NB4 (cell line): ENCODE measurements around the gene HOTAIR.

Experiments used
- POLR2A ChIP-seq: IDR thresholded peaks from 2 replicates; pipeline ENCODE4 v1.6.1; 2011; ENCODE audit warnings: mild to moderate bottlenecking; ENCODE audit not compliant: insufficient read length; ENCODE audit errors: extremely low read depth
- TF ChIP-seq, protein P1 (sequence below): IDR thresholded peaks from one replicate; pipeline ENCODE4 v1.5.1; 2012; ENCODE audit warnings: low read depth, low read length
- TF ChIP-seq, protein P2 (sequence below): IDR thresholded peaks from 2 replicates; pipeline ENCODE4 v1.6.1; 2011; ENCODE audit warnings: low read depth, low read length

- TF ChIP-seq, protein P1, sequence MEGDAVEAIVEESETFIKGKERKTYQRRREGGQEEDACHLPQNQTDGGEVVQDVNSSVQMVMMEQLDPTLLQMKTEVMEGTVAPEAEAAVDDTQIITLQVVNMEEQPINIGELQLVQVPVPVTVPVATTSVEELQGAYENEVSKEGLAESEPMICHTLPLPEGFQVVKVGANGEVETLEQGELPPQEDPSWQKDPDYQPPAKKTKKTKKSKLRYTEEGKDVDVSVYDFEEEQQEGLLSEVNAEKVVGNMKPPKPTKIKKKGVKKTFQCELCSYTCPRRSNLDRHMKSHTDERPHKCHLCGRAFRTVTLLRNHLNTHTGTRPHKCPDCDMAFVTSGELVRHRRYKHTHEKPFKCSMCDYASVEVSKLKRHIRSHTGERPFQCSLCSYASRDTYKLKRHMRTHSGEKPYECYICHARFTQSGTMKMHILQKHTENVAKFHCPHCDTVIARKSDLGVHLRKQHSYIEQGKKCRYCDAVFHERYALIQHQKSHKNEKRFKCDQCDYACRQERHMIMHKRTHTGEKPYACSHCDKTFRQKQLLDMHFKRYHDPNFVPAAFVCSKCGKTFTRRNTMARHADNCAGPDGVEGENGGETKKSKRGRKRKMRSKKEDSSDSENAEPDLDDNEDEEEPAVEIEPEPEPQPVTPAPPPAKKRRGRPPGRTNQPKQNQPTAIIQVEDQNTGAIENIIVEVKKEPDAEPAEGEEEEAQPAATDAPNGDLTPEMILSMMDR: no peak
- no peak for TF ChIP-seq POLR2A
- TF ChIP-seq, protein P2, sequence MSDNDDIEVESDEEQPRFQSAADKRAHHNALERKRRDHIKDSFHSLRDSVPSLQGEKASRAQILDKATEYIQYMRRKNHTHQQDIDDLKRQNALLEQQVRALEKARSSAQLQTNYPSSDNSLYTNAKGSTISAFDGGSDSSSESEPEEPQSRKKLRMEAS: no peak
These were observed 39.7 kb upstream of the HOTAIR start for GRCh38 chr12:54014377-54015017.
